ENCODE data around the gene DMRTC2. TPM values are rescaled to one million over a fixed set of nuclear protein-coding genes. Genes with fewer than 3 reads are reported as not detected.
A peak's percentile ranks its signal among the peaks of the same experiment; 100 is the strongest.

The DMRTC2 gene
- total and polyA plus RNA-seq, 2 of the 8 experiments (the other 6 are each of a cell fraction or from before 2014, with no cell fraction given) = not detected

DNA sequence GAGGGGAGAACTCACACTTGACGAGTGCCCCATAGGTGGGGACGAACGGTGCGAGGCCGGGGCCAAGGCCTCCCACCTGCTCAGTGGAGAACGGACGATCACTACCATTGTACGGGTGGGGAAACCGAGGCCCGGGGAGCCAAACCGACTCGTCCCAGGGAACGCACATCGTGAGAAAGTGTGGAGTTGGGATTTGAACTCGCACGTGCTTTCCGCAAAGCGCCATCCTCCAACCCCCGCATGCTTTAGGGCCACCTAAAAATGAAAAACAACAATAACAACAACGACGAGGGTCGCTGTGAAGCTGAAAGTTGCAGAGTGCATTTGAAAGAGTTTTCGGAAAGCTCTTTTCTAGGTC lies 38.6 kb downstream of the DMRTC2 start:
- H2AK5ac ChIP-seq (ENCODE audit: low read depth, low read length) = peak overlapping the region; percentile 90; the same call in 1 of the 2 replicates
- no peak overlapping the region for H3K4ac ChIP-seq (replicated peaks; ENCODE audit: insufficient read length, low read depth, low read length)
- H3K9ac ChIP-seq (replicated peaks in 1 of 4; ENCODE audit: extremely low read depth in 1 of 4, low read depth in 3 of 4, low read length in 3 of 4) = peak overlapping the region in 3 of 4 experiments; percentile 5 to 39 (median 23); a peak in 3 of 7 replicates
- CTCF ChIA-PET (ENCODE audit: partially characterized antibody) = interaction anchor here (0.9 to 4.3 kb wide), 5 partner anchors 10 to 75 kb away, joined by 3 to 26 read pairs (median 3); partner anchors contain the start of gene RABAC1
- TF ChIP-seq CBX8 (IDR thresholded peaks at IDR 0.05; ENCODE audit: borderline replicate concordance, low read depth, low read length) (no peak), CEBPB (IDR thresholded peaks at IDR 0.05; ENCODE audit: low read depth, low read length) (no peak), MAX (IDR thresholded peaks at IDR 0.05) (peak; percentile 56; the same call in 1 of the 2 replicates), GABPA (IDR thresholded peaks at IDR 0.05; ENCODE audit: borderline replicate concordance, insufficient read depth, low read length) (no peak), JUN (IDR thresholded peaks at IDR 0.05; ENCODE audit: low read depth, low read length) (no peak)
- TF ChIP-seq, protein P1, sequence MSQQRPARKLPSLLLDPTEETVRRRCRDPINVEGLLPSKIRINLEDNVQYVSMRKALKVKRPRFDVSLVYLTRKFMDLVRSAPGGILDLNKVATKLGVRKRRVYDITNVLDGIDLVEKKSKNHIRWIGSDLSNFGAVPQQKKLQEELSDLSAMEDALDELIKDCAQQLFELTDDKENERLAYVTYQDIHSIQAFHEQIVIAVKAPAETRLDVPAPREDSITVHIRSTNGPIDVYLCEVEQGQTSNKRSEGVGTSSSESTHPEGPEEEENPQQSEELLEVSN (IDR thresholded peaks at IDR 0.05) = peak; percentile 43; the same call in 1 of the 2 replicates
- H3K36me3 ChIP-seq (ENCODE audit: control insufficient read depth in 2 of 4, insufficient read depth in 4 of 4, low read length in 3 of 4) = no peaks in the 10 kb centered on the region
- H3K27ac ChIP-seq (ENCODE audit: low read depth, low read length) = no peak overlapping the region
- no peak overlapping the region for H2BK120ac ChIP-seq (replicated peaks; ENCODE audit: low read depth, low read length)
- no peak overlapping the region for H3K14ac ChIP-seq (ENCODE audit: insufficient read length)
- peak overlapping the region; percentile 87; the same call in 1 of the 2 replicates for H2BK12ac ChIP-seq (ENCODE audit: low read depth, low read length)
- POLR2A ChIA-PET (ENCODE audit: partially characterized antibody) = interaction anchor here (0.7 to 13.9 kb wide), 6 partner anchors 12 to 457 kb away, joined by 3 to 298 read pairs (median 4); partner anchors contain the start of genes B3GNT8 and RPS19
- no peak for DNase-seq (ENCODE audit: low read depth in 1 of 2, low spot score in 2 of 2)
- H2AFZ ChIP-seq (ENCODE audit: low read length) = peak overlapping the region; percentile 79; the same call in 1 of the 2 replicates
- H3K27me3 ChIP-seq (replicated peaks in 1 of 4; ENCODE audit: control insufficient read depth in 3 of 4, extremely low read depth in 1 of 4, insufficient read depth in 3 of 4, low read length in 3 of 4) = peaks cover 1 to 18% (median 17%) of the 10 kb centered on the region in 4 experiments; a peak in 6 of 7 replicates
- H4K5ac ChIP-seq (ENCODE audit: insufficient read length, low read depth, low read length) = peak overlapping the region; percentile 10
- no peaks in the 10 kb centered on the region for H3K9me3 ChIP-seq (ENCODE audit: insufficient read depth in 2 of 2, low read depth in 1 of 2, low read length in 1 of 2)
- H2BK20ac ChIP-seq (ENCODE audit: low read length) = no peak overlapping the region
- peak overlapping the region; percentile 25 for H3K18ac ChIP-seq (ENCODE audit: extremely low read depth, low read length)
- peak overlapping the region; percentile 70 to 97 (median 84) for H3K4me3 ChIP-seq (ENCODE audit: extremely low read depth in 1 of 4, insufficient read depth in 2 of 4, low read depth in 3 of 4, low read length in 4 of 4)
- H3K23ac ChIP-seq (ENCODE audit: insufficient read length) = no peak overlapping the region
- H3K4me1 ChIP-seq (replicated peaks in 1 of 4; ENCODE audit: control insufficient read depth in 3 of 4, insufficient read depth in 4 of 4, low read length in 3 of 4) = peaks cover 3 to 21% (median 12%) of the 10 kb centered on the region in 4 experiments
- H2BK15ac ChIP-seq (ENCODE audit: low read length) = no peak overlapping the region
- H4K20me1 ChIP-seq (replicated peaks in 1 of 2; ENCODE audit: control insufficient read depth in 1 of 2, insufficient read depth in 2 of 2, low read length in 2 of 2) = peaks cover 3% of the 10 kb centered on the region in 2 experiments
- peaks cover 16% of the 10 kb centered on the region; the same call in 1 of the 2 replicates for H3K23me2 ChIP-seq (ENCODE audit: low read depth, low read length)
- peak overlapping the region; percentile 63; the same call in 1 of the 2 replicates for H4K8ac ChIP-seq (ENCODE audit: extremely low read depth, insufficient read depth, low read length)
- WGBS, 2 experiments (ENCODE audit: extremely low coverage in 1 of 2, insufficient coverage in 1 of 2, insufficient read length in 1 of 2, insufficient replicate concordance in 2 of 2, low coverage in 1 of 2, low lambda C conversion rate in 2 of 2, missing lambda C conversion rate in 1 of 2) = 5% methylated on average over 23 of the region's 23 CpGs; no CpG with 5 or more reads in 1 of the 2 experiments
- H3K56ac ChIP-seq (replicated peaks; ENCODE audit: insufficient read length, low read depth, low read length) = peak overlapping the region; percentile 26
- no peak overlapping the region for H2BK5ac ChIP-seq (ENCODE audit: low read depth, low read length)
- peaks cover 2% of the 10 kb centered on the region; the same call in 1 of the 2 replicates for H3K79me1 ChIP-seq (ENCODE audit: low read depth, low read length)
- peaks cover 0 to 3% of the 10 kb centered on the region in 2 experiments; a peak in 1 of 4 replicates for H3K79me2 ChIP-seq (ENCODE audit: control insufficient read depth in 1 of 2, insufficient read depth in 2 of 2, low read length in 2 of 2)
- peak overlapping the region; percentile 52 for H4K91ac ChIP-seq (replicated peaks; ENCODE audit: insufficient read length, low read length)
- FAIRE-seq = no peak
- H3K4me2 ChIP-seq (ENCODE audit: insufficient read depth in 1 of 2, low read depth in 2 of 2, low read length in 2 of 2) = peak overlapping the region; percentile 89
